HG03064 (cell line): Measurements from ENCODE around the gene SCN4A.
"Not testable (repeated sequence)": the region's sequence is repeated elsewhere in the genome, so short reads cannot be mapped to it uniquely, and the experiment has no call there.

Experiments
- ATAC-seq: cut with Tn5 transposase; IDR thresholded peaks from one replicate; pipeline ENCODE4 v1.9.1; 2021; ENCODE audit warnings: low read depth; ENCODE audit not compliant: unreplicated experiment

Gene SCN4A

DNA sequence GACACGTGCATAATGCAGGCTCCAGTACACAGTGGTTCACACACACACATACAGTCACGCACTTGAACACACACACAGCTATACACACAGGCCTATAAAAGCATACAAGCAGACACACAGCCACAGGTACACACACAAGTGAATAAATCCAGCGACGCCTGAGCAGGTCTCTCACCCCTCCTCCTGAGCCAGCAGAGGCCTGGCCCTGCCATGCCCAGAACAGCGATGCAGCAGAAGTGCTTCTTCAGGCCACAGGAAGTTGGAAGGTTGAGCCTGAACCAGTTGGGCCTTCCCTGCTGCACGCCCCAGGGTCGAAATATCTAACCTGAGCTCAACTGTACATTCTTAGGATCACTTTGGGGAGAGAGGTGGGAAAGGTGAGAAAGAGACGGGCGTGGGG lies 33.3 kb downstream of the SCN4A start:
- ATAC-seq: no peak

DNA sequence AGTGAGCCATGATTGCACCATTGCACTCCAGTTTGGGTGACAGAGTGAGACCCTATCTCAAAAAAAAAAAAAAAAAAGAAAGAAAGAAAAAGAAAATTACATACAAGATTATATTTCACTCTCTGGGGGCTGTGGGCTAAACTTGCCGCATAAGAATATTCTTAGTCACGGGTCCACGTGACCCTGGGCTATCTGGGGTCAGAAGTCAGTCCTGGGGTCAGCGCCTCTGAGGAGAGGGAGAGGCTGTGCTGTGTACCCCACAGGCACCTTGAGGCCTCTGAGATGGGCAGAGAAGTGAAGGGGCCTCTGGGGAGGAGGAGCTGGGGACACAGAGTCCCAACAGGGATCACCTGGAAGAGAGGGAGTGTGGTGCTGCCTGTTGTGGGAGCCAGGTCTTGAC lies 34.8 kb downstream of the SCN4A start:
- ATAC-seq: no peak

- no peak for ATAC-seq
Observed at GRCh38 chr17:63937319-63937718, 35.4 kb downstream of the SCN4A start.

DNA sequence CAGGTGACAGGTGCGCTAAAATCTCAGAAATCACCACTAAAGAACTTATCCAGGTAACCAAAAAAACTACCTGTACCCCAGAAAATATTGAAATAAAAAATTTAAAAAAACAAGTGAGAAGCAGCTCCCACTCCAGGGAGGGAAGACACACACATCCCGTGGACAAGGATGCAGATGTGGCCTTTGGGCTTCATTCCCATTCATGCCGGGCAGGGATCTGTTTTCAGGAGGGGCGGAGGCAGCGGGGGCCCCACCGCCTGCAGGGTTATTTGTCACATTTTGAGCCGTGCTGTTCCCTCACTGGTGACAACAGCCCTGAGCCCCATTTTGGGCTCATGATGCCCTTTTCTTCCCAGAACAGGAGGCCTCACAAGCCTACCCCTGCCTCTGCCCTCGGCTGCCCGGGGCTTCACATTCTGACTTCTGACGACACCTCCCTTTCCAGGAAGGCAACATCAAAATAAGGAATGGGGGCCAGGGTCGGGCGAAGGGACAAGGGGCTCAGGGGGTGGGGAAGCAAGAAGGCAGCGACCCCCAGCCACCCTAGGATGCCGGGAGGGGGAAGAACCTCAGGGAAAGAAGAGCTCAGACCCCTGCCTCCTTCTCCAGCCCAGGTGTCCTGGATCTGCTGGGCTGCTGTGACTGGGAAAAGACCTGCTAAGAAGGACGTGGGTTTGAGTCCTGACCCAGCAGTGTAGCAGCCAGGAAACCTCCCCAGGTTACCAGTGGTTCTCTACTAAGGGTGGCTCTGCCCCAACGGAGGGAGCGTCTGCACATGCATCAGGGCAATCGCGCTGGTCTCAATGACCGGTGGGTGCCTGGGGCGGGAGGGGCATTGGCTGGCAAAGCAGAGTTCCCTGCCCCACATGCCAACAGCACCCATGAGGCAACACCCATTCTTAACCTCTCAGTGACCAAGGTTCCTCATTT lies 38.3 kb downstream of the SCN4A start:
- ATAC-seq: no peak

DNA sequence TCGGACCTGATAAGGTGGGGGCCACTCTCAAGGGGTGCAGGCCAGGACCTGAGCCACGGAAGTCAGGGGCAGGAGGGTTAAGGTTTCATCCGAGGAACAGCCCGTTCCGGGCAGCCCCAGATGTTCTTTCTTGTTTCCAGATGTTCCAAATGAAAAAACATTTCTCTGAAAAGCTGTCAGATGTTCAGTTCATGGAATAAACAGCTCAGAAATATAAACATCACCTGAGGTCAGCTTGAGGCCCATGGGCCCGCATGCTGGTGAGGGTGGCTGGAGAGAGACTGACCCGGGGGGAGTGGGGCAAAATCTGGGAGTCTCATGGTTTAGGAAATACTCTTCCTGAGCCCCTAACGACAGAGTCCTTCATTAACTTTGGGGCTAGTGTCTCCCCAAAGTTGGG lies 39.1 kb downstream of the SCN4A start:
- ATAC-seq: no peak

DNA sequence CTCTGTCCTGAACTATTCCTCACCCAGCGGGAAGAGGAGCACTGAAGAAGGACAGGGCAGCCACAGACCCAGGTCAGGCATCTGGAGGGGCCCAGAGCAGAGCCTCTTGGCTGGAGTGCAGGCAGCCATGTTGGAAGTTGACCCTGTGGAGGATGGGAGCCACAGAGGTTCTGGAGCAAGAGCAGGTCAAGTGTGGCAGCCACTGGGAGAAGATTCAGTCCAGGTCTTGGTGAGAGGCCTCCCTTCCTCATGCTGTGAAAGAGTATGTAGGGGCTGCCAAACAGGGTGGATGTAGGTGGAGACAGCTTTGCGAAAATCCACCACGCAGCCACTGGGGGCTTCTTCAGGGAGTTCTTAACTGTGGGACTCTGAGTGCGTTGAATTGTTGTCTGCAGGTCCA lies 40.0 kb downstream of the SCN4A start:
- ATAC-seq: no peak

DNA sequence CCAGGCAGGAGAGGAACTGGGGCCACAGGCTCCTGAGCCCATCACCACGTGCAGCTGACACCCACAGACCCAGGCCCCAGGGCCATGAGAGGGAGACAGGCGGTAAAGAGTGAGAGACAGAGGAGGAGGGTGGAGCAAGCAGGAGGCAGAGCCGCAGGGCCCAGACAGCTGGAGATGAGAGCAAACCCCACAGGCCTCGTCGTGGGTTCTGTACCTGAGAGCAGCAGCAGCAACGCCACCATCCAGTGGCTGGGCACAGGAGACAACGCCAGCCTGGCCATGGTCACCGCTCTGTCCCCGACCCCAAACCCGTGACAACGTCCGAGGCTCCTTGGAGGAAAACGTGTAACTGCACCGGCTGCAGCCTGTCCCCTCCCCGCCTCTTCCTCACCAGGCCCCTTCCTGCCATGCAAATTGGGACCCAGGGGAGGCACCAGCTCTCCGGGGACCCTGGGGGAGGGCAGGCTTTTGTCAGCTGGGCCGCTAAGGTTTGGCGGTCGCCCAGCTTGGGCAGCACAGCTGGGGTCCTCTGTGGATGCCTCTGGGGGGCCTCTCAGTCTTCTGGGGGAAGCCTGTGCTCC lies 40.6 kb downstream of the SCN4A start, which contains the start of gene CD79B:
Gene CD79B, minus strand, starts transcription at position 351 of the 581 bp plus-strand sequence. Its CDS starts 70 bp downstream, at position 281.
- ATAC-seq: peak; percentile 63

DNA sequence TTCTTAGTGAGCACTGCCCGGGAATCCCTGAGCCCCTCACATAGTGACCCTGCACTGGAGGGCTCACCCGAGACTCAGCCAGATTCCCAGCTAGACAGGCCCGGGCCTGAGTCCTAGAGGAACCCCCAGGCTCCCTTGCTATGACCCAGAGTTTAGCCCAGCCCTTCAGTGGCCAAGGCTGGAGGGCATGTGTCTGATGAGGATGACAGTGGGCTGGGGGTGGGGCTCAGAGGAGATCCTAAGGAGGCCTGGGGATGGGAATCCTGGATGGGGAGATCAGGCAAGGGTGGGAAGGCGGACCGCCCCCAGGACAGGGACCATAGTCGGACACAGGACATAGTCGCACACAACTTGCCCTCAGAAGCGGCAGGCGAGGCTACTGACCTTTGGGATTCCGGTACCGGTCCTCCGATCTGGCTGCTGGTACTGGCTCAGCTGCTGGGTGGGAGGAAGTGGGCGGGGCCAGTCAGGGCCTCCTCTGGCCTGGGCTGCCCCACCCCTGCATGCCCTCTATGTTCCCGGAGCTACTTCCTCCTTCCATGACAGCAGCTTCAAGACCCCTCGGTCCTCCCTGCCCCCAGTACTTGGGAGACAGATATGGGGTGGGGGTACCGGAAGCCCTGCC lies 41.7 kb downstream of the SCN4A start:
- no peak for ATAC-seq

GRCh38 chr17:63929860-63930766 lies 42.6 kb downstream of the SCN4A start:
- no peak for ATAC-seq

DNA sequence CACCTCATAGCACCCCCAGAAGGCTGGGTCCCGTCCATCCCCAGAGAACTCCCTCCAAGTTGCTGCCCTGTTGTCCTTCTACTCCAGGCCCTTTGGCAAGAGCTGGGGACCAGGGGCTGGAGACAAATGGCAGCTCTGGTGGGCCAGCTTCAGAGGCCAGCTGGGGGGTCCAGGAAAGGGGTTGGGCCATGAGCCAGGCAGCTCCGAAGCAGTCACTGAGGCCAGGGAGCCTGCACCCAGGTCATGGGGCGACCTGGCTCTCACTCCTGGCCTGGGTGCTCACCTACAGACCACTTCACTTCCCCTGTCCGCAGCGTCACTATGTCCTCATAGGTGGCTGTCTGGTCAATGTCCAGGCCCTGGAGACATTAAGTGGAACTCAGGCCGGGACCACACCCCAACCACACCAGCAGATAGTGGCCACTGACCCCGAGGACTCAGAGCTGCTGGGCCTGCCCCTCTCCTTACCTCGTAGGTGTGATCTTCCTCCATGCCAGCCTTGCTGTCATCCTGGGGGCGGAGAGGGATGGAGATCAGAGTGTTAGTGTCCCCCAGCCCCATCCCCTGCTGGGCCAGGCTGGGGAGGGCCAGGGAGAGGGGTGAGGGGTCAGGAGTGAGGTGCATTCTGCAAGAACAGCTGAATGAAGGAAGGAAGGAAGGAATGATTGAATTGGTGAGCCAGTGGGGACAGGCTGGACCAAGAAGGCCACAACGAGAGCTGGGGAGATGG lies 43.6 kb downstream of the SCN4A start:
- no peak for ATAC-seq

DNA sequence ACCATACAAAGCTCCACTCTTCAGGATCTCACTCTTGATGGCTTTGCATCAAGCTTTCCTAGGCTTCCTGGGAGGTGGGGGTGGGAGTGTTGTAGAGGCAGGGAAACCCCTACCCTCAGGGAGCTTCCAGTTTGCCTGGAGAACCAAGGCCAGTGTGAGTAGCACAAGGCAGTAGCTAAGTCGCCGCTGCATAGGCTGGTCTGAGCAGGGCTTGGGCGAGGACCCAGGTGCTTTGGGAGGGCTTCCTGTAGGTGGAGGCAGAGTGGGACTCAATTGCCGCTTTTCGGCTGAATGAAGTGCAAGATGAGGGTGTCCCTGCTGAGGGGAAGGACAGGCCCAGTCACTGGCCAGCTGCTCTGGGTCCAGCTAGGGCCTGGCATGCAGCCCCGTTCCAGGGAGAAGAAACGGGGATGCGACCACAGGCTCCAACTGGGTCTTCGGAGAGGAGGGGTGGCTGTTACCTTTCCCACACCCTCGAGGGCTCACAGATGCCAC lies 44.5 kb downstream of the SCN4A start:
- no peak for ATAC-seq

DNA sequence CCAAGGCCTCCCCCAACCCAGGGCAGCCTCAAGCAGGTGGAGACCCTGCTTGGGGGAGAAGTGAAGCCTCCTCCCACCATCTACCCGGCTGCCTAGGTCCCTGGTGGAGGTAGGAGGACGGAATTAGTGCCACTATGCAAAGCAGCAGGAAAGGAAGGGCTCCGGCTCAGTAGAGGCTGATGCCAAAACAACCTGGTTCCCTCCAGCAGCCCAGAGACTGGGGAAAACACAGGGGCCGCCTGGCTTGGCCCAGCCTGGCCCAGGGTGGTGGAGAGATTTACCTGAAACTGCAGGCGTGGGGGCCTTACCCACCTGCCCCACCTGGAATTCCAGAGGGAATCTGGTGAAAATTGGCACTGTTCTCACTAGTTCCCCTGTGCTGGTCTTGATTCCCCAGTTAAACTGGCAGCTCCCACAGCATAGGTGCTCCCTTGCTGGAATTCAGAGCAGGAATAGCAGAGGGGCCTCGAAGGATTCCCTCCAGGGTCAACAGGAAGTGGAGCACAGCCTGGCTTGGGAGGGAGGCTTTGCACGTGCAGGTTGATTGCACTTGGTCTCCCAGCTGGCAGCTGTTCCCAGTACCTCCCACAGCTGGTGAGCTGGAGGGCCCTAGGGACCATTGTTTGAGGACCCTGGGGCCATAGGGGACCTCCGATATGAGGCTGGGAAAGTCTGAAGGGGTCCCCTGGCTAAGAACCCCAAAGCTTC lies 45.1 kb downstream of the SCN4A start:
- ATAC-seq: no peak

DNA sequence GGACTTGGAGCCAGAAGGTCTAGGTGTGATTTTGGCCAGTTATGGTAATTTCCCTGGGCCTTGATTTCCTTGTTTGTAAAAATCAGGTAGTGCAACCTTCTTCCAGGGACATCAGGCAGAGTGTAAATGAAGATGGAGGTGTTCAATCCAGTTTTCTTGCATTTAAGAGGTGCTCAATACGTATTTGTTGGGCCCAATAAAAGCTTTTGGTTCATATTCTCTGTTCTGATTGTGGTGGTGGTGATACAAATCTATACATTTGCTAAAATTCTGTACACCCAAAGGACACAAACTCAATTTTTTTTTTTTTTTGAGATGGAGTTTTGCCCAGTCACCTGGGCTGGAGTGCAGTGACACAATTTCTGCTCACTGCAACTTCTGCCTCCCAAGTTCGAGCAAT lies 46.6 kb downstream of the SCN4A start:
- ATAC-seq: no peak

- no peak for ATAC-seq
Observed at GRCh38 chr17:63925615-63926014, 47.1 kb downstream of the SCN4A start.

DNA sequence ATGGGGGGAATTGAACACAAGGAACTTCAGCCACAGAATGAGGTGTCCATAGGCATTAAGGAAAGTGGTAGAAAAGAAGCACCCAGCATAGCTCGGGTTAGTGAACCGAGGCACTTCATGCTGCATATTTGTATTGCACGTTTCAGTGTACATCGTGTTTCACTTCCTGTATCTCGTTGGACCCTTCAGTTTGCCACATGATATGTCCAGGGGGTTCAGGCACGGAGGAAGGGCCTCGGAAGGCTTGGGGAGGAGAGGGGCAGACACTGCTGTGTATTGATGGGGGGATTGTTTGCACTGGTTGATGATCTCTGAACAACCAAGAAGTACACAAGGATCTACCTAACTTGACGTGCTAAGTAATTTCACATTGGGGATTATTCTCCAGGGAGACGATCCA lies 50.3 kb downstream of the SCN4A start:
- ATAC-seq: not testable (repeated sequence)

GRCh38 chr17:63920779-63921178 lies 51.9 kb downstream of the SCN4A start:
- ATAC-seq: not testable (repeated sequence)

GRCh38 chr17:63920050-63920449 lies 52.7 kb downstream of the SCN4A start:
- ATAC-seq: not testable (repeated sequence)

- ATAC-seq: no peak
Observed at GRCh38 chr17:63919311-63919723, 53.4 kb downstream of the SCN4A start.

GRCh38 chr17:63918789-63919305 lies 53.9 kb downstream of the SCN4A start, which contains the start of gene GH1:
Gene GH1 (minus strand): TSS chr17:63918839. CDS start chr17:63918776, 63 bp downstream.
- ATAC-seq: not testable (repeated sequence)
